ENCODE measurements around the gene ATXN10.
"Not testable (repeated sequence)": the region's sequence is repeated elsewhere in the genome, so short reads cannot be mapped to it uniquely, and the experiment has no call there.

ATXN10 gene

DNA sequence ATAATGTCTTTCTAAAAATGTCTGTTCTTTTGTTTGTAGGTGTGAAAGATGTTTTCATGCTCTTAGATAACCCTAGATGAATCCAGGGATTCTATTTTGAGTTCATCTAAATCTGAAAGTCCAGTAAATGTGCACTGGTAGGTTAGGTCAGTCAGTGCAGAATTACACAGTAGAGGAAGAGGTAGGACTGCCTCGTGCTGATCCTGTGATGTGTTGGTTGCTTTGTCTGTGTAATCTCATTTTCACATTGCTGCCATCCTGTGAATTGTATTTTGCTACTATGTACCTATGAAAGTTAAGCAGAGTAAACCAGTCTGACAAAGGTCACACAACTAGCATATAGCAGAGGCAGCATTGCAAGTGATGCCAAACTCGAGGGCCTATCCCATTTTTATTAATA, 36.5 kb downstream of the ATXN10 start:
- no peak for DNase-seq (ENCODE audit: extremely low read depth in 1 of 2, low read depth in 1 of 2)

DNA sequence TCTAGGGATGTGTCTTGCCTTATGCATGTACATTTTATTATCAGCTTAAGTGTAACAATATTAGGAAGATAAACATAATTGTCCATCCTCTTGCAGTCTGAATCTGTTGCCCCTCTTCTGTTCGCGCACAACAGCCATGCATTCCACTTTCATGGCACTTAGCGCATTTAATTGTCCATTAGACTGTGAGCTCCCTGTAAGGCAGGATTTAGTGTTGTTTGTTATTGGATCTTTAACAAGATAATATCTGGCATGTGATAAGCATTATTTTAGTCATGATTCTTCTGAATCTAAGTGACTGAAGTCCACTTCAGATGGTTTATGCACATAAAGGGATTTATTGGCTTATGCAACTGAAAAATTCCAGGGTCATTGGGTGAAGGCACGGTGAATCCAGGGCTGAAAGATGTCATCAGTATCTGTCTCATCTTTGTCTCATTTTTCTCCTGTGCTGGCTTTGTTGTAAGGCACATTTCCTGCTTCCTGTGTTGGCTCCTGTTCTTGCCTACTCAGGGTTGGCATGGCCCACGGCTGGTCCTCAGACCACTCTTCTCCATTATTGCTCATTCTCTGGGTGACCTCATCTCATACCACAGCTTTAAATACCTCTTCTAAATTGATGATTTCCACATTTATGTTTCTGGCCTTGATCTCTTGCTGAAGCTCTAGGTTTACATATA, 37.6 kb downstream of the ATXN10 start:
- no peak for DNase-seq (ENCODE audit: extremely low read depth in 1 of 2, low read depth in 1 of 2)

DNA sequence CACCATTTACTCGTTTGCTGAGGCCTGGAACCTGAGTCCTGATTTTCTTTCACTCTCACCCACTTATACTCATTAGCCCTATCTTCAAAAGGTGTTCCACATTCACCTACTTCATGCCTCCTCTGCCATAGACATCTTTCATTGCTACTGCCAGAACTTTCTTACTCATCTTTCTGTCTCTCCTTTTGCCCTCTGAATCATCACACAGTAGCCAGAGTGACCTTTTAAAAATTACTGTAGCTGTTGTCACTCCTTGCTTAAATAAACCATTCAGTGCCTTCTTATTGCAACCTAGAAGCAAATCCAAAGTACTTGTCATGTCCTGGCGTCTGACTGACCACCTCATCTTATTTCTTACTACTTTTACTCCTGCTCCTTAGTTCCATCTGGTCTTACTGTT, 38.2 kb downstream of the ATXN10 start:
- no peak for DNase-seq (ENCODE audit: extremely low read depth in 1 of 2, low read depth in 1 of 2)

DNA sequence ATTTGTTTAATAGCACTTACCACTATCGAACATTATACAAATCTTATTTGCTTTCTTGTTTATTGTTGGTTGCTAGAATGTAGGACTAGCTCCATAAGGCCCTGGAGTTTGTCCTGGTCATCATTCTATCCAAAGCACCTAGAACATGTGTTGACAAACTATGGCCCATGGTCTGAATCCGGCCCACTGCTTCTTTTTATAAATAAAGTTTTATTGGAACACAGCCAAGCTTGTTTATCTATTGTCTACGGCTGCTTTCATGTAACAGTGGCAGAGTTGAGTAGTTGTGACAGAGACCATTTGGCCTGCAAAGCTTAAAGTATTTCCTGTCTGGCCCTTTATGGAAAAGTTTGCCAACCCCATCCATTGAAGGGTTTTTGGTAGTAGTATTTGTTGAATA, 38.8 kb downstream of the ATXN10 start:
- DNase-seq (ENCODE audit: extremely low read depth in 1 of 2, low read depth in 1 of 2) = no peak

DNA sequence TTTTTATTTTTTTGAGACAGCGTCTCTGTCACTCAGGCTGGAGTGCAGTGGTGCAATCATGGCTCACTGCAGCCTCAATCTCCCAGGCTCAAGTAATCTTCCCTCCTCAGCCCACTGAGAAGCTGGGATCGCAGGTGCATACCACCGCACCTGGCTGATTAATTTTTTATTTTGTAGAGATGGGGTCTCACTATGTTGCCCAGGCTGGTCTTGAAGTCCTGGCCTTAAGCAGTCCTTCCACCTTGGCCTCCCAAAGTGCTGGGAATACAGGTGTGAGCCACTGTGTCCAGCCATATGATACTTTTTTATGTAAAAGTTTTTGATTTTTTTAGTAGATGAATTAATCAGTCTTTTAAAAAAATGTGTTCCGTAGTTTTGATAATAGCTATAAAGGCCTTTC, 42.8 kb downstream of the ATXN10 start:
- DNase-seq (ENCODE audit: extremely low read depth in 1 of 2, low read depth in 1 of 2) = not testable (repeated sequence)

DNA sequence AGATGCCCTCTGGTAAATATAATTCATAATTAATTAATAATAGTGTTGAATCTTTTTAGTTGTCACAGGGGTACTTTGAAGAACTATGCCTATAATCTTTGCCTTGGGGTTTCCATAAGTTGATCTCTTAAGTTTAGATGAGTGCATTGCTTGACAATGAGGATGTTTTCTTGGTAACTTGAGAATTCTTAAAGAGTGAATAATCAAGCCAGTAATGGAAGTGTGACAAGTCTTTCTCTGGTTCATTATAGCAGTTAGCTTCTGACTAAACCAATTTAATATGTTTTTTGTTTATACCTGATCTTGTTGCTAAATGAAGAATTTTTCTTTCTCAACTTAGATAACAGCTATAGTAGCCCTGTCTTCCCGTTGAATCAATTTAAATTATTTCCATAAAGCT, 46.2 kb downstream of the ATXN10 start:
- no peak for DNase-seq (ENCODE audit: extremely low read depth in 1 of 2, low read depth in 1 of 2)

DNA sequence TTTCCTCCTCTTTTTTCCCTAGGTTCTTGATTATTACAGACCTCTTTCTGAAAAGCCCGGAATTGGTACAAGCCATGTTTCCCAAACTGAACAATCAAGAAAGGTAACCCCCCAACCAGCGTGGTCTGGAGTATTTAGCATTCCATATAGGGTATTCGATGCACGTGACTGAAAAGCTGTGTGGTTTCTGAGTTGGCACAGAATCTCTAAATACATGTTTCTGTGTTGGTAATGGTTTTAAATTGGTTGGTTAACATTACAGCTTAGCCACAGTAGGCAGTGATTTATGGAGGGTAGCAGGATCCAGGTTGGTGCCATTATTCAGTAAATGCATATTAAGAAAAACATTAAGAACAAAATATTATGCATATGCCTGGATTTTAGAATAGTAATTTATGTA, 46.8 kb downstream of the ATXN10 start:
- no peak for DNase-seq (ENCODE audit: extremely low read depth in 1 of 2, low read depth in 1 of 2)

DNA sequence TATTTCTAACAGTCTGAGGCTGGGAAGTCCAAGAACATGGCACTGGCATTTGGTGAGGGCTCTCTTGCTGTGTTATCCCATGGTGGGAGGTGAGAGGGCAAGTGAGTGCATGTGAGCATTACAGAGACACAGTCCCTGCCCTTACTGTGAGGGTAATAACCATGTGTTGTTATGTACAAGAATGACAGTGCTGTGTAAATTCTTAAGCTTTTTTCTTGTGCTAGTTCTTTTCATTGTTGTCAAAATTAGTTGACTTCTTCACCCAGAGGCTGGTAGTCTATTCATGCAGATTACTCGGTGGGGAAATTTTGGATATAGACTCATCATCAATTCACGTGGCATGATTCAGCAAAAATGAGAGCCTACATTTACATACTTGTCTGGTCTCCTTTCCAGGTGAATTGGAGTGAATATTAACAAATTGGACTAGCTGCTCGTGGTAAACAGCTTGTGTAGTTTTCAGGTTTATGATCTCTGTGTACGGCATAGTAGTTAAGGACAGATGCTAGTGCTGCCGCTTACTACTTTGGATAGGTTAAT, 49.3 kb downstream of the ATXN10 start:
- no peak for DNase-seq (ENCODE audit: extremely low read depth in 1 of 2, low read depth in 1 of 2)

DNA sequence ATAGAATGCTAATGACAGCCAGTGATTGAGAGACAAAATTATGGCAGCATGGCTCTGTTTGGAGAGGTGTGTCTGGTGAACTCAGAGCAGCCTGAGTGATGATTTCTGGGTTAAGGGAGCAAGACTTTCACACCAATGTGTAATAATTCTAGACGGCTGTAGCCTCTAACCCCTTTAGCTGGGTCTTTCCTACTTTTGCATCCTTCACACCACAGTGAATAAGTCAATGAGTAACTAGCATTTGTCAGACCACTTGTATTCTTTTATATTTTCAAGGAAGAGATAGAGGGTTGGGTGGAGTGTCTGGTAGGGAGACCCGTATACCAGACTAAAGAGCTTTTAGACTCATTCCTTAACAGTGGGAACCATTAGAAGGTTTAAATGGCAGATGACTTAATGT, 50.4 kb downstream of the ATXN10 start:
- DNase-seq (ENCODE audit: extremely low read depth in 1 of 2, low read depth in 1 of 2) = no peak

DNA sequence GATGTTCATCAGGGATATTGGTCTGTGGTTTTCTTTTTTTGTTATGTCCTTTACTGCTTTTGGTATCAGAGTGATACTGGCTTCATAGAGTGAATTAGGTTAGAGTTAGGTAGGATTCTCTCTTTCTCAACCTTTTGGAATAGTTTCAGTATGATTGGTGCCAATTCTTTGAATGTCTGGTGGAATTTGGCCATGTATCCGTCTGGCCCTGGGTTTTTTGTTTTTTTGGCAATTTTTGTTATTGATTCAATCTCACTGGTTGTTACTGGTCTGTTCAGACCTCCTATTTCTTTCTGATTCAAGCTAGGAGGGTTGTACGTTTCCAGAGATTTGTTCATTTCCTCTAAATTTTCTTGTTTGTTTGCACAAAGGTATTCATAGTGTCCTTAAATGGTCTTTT, 54.4 kb downstream of the ATXN10 start:
- no peak for DNase-seq (ENCODE audit: extremely low read depth in 1 of 2, low read depth in 1 of 2)

DNA sequence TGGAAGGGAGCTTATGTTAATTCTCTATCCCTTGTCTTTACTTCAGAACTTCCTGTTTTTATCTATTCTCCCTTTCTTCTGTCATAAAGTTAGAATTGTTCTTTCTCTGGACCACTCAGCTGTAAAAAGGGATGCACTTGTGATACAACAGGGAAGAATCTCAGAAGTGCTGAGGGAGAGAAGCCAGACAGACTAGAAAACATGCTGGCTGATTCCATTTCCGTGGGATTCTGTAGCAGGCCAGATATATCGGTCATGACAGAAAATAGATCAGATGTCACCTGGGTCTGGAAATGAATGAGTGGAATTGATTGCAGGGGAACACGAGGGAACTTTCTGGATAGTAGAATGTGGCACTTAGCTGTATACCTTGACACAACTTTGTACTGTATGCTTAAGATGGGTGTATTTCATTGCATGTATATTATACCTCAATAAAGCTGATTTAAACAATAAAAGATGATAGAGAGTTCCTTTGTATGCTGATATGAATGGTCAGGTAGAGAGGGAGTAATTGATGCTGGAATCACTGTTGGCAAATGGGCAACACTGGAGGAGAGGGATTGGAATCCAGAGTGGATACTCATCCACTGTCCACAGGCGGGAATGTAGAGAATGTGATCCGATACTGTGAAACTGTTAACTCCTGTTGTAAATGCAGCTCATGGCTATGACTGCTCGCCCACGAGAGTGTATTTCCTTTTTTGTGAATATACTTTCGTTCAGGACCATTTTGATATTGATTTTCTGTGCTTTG, 59.6 kb downstream of the ATXN10 start:
- no peak for DNase-seq (ENCODE audit: extremely low read depth in 1 of 2, low read depth in 1 of 2)

DNA sequence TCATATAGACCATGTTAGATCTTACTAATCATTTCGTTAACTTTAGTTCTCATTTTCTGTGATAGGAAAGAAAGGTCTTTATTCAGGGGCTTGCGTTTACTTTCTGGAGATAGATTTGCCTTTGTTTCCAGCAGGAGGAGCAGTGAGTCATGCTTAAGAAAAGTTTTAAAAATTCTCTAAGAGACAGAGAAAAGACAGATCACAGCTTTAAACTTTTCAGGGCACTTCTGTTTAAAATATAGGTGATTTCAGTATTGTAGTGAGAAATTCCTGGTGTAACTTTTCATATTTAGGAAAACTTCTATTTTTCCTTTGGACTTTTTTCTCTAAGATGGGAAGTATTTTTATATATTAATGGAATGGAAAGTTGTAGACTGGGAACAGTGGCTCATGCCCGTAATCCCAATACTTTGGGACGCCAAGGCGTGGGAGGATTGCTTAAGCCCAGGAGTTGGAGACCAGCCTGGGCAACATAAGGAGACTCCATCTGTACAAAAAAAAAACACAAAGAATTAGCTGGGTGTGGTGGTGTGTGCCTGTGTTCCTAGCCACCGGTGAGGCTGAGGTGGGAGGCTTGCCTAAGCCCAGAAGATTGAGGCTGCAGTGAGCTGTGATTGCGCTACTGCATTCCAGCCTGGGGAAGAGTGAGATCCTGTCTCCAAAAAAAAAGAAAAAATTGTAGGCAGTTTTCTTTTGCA, 60.3 kb downstream of the ATXN10 start:
- no peak for DNase-seq (ENCODE audit: extremely low read depth in 1 of 2, low read depth in 1 of 2)

DNA sequence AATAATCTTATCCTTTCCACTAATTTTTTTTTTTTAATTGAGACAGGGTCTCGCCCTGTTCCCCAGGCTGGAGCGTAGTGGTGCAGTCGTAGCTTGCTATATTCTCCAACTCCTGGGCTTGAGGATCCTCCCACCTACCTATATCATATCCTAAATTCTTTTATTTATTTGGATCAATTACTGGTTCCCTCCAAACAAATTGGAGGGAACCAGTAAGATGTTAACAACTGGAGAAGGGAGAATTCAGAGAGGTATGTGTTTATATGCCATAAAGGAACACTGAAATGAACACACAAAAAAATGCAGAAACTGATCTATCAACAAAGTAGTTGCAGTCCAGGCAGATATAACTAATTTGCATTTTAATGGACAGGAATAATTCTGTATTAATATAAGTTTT, 63.6 kb downstream of the ATXN10 start:
- no peak for DNase-seq (ENCODE audit: extremely low read depth in 1 of 2, low read depth in 1 of 2)

DNA sequence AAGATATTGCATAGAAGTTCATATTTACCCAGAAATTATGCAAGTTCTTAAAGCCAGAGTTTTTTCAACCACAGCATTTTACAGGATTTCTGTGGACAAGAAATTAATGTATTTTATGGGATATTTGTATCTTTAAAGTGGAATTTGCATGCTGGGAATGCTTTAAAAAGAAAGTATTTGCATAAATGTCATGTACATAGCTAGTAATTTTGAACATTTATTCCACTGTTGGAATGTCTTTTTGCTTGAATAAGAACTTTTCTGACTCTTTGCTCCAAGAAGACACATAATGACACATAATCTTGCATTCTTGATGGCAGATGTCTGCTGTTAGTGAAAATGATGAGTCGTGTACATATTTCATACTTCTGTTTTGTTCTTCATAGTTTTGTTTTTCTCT, 66.6 kb downstream of the ATXN10 start:
- DNase-seq (ENCODE audit: extremely low read depth in 1 of 2, low read depth in 1 of 2) = no peak

DNA sequence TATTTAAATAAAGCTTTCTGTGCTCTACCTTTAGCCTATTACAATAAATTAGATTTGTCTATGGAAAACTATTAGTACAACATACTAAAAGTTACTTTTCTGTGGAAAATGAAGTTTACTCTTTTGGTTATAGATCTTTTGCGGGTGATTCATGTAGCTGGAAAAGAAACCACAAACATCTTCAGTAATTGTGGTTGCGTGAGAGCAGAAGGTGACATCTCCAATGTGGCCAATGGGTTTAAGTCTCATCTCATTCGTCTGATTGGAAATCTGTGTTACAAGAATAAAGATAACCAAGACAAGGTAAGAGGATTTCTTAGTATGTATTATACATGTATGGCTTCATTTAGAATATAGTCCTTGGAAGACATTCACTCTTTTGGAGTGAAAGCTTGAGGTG, 68.6 kb downstream of the ATXN10 start:
- no peak for DNase-seq (ENCODE audit: extremely low read depth in 1 of 2, low read depth in 1 of 2)

DNA sequence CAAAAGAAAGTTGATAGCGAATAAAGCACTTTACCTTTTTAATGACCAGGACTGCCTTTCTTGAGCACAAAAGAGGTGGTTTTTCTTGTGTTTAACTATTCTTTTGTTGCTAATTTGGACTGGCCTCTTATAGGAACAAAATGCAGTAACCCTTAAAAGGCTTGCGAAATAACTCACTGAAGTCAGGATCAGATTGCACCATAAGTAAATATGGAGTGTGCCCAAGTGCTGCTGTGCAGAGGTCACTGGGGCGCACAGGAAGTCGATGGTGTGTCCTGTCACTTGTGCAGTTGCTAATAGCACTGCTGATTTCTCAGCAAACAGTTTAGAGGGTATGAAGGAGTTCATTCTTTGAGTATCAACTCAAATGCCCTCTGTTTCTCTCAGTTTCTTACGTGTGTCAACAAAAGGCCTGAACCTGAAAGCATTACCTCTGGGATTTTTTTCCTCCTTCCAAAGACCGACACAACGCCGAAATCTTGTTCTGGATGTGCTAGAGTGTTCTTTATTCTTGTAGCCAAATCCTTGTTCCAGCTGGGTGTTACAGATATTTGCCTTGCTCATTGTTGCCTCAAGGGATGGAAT, 71.3 kb downstream of the ATXN10 start:
- DNase-seq (ENCODE audit: extremely low read depth in 1 of 2, low read depth in 1 of 2) = no peak

DNA sequence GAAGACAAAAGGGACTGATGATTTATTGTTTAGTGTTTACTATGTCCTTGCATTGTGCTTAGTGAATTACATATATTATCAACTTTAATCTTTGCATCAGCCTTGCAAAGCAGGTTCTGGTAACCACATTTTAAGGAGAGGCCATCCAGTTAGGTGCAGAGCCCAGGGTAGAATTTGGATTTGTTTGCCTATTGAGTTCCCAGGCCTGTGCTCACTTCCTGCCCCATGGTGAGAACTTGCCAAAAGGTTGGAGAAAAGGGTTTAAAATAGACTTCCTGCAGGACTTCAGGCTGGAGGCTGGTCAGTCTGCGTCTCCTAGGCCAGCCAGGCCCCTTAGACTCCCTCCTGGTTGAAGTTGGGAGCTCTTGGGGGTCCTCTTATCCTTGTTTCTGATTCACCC, 72.1 kb downstream of the ATXN10 start:
- no peak for DNase-seq (ENCODE audit: extremely low read depth in 1 of 2, low read depth in 1 of 2)

DNA sequence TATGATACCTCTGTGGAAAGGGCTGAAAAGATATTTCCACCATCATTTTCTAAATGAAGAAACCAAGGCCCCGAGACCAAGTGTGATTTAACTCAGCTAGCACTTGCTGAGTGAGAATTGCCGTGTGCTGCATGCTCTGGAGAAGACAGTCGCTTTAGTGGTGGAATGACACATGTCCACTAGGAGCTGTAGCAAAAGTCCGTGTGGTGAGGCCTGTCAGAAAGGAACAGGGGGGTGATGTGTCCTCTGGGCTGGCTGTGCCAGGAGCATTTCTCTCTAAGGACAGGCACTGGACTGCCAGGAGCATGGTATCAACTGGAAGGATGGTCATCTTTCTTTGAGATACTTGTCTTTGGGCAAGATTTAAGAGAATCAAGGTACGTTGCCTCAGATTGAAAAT, 72.8 kb downstream of the ATXN10 start:
- DNase-seq (ENCODE audit: extremely low read depth in 1 of 2, low read depth in 1 of 2) = no peak

DNA sequence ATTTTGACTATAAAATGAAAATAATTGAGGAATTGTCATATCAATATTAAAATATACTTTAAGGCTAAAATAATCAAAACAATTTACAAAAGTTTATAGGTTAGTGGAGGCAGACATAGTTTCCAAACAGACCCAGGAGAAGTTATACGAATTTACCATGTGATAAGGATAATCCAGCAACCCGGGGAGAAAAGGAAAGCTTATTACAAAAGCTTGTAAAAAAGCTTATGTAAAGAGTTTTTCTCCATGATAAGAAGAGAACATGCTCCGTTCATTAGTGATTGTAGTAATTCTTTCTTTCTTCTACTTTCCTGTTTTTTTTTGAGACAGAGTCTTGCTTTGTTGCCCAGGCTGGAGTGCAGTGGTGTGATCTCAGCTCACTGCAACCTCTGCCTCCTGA, 79.0 kb downstream of the ATXN10 start:
- DNase-seq (ENCODE audit: extremely low read depth in 1 of 2, low read depth in 1 of 2) = no peak

DNA sequence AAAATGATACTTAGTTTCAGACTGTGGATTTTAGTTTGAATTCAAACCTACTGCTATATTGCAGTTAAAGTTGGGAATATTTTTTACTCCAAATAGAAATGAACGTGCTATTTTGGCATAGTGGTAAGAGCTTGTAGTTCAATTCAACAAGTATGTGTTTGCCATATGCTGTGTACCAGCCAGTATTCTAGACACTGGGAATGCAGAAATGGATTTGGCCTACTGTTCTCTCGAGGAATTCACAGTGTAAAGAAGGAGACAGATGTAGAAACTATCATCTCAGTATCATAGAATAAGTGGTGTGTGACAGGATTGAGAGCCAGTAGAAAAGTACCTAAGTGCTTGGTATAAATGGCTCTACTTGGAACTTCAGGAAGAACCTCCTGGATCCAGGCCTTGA, 80.4 kb downstream of the ATXN10 start:
- DNase-seq (ENCODE audit: extremely low read depth in 1 of 2, low read depth in 1 of 2) = no peak

DNA sequence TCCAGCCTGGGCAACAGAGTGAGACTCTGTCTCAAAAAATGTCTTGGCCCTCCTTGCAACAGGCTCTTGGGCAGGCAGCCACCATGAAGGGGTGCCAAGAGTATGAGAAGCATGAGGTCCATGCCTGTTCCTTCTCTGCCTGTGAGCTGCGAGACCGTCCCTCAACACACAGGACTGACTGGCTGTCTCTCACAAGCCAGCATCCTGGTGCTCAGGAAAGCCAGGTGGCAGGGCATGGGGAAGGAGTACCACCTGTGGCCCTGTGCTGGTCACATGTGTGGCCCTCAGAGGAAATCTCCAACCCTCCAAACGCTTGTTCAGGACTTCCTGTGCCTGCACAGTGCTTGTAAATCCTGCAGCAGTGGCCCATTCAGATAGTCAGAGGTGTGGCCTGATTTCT, 83.2 kb downstream of the ATXN10 start:
- no peak for DNase-seq (ENCODE audit: extremely low read depth in 1 of 2, low read depth in 1 of 2)

DNA sequence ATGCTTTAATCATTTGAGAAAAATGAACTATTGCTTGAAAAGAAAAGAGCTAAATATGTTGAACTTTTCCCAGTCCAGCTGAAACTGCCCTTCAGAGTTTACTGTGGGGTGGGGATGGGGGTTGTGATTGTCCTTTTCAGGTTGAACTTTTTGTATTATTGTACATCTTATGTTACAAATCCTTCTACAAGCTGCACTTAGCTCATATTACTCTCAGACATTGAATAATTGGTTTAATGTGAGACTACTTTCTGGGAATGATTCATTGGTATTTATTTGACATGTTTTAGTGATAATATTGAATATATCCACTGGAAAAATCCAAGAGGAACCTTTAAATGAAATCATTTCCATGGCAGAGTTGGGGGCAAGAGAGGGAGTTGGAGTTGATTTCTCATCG, 84.9 kb downstream of the ATXN10 start:
- no peak for DNase-seq (ENCODE audit: extremely low read depth in 1 of 2, low read depth in 1 of 2)

Measured in activated CD8-positive, alpha-beta memory T cell treated with anti-CD3 and anti-CD28 coated beads for 1 hour (primary cell).